ENCODE data around the gene DDIAS.

DNA sequence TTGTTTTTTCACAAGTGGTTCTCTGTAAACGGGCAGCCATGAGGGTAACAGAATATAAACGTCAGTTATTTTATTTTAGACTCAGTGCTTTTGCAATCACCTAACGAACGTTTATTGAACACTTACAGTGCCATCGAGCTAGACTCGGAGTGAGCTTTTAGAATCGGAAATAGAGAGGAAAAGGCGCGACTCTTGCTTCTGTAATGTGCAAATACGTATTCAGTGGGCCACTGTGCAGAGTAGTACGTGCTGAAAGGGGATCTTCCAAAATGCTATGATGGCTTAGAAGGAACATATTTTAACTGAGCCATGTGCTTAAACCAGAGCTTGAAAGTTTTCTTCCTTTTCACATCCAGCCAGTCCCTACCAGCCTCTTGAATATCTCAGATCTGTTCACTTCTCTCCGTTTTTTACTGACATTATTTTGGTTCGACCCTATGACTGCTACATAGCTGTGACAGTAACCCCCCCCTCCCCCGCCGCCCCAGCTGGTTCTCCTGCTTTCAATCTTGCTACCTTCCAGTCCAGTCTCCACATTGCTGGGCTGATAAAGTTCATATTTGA is 468 bp downstream of the DDIAS start:
- TF ChIP-seq ZNF384 (IDR thresholded peaks at IDR 0.05) (no peak), FOXM1 (IDR thresholded peaks at IDR 0.05; ENCODE audit: borderline replicate concordance) (no peak), TARDBP (IDR thresholded peaks at IDR 0.05) (no peak), FOXK2 (IDR thresholded peaks at IDR 0.05) (no peak), NFRKB (IDR thresholded peaks at IDR 0.05) (no peak), LEF1 (IDR thresholded peaks at IDR 0.05; ENCODE audit: borderline replicate concordance) (no peak), ELF4 (IDR thresholded peaks at IDR 0.05) (no peak)
